Measurements from ENCODE around the gene UGT1A6. TPM values are rescaled to one million over a fixed set of nuclear protein-coding genes. Genes with fewer than 3 reads are reported as not detected.

UGT1A6 gene
- total RNA-seq, 4 donors from 2014 or later = 0.31 TPM; not detected in 3

DNA sequence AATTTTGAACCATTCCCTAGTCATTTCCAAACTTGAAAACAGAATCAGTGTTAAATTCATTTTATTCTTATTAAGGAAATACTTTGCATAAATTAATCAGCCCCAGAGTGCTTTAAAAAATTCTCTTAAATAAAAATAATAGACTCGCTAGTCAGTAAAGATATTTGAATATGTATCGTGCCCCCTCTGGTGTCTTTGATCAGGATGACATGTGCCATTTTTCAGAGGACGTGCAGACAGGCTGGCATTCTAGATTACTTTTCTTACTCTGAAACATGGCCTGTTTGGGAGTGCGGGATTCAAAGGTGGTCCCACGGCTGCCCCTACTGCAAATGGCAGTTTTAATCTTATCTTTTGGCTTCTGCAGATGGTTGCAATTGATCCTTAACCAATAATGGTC is 79.9 kb downstream of the UGT1A6 start:
- ATAC-seq (no peak), DNase-seq (no peak)
- Histone ChIP-seq H3K9me3 (no peaks in the 10 kb centered on the region), H3K4me1 (no peaks in the 10 kb centered on the region), H3K36me3 (no peaks in the 10 kb centered on the region), H3K27me3 (peaks cover 0 to 2% (median 0%) of the 10 kb centered on the region in 3 donors), H3K4me3 (no peak overlapping the region), H3K27ac (no peak overlapping the region)
- TF ChIP-seq, protein P1, sequence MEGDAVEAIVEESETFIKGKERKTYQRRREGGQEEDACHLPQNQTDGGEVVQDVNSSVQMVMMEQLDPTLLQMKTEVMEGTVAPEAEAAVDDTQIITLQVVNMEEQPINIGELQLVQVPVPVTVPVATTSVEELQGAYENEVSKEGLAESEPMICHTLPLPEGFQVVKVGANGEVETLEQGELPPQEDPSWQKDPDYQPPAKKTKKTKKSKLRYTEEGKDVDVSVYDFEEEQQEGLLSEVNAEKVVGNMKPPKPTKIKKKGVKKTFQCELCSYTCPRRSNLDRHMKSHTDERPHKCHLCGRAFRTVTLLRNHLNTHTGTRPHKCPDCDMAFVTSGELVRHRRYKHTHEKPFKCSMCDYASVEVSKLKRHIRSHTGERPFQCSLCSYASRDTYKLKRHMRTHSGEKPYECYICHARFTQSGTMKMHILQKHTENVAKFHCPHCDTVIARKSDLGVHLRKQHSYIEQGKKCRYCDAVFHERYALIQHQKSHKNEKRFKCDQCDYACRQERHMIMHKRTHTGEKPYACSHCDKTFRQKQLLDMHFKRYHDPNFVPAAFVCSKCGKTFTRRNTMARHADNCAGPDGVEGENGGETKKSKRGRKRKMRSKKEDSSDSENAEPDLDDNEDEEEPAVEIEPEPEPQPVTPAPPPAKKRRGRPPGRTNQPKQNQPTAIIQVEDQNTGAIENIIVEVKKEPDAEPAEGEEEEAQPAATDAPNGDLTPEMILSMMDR (IDR thresholded peaks at IDR 0.05 in 4 of 5, conservative IDR thresholded peaks at IDR 0.05 in 1 of 5) = no peak
- TF ChIP-seq POLR2A (IDR thresholded peaks at IDR 0.05) = no peak
- intact Hi-C loops (cut with DNase I; ENCODE audit: low total_unique reads) (no loop called here), in situ Hi-C loops (cut with MboI; ENCODE audit: low sequenced_read_pairs in 4 of 4) (no loop called here)

DNA sequence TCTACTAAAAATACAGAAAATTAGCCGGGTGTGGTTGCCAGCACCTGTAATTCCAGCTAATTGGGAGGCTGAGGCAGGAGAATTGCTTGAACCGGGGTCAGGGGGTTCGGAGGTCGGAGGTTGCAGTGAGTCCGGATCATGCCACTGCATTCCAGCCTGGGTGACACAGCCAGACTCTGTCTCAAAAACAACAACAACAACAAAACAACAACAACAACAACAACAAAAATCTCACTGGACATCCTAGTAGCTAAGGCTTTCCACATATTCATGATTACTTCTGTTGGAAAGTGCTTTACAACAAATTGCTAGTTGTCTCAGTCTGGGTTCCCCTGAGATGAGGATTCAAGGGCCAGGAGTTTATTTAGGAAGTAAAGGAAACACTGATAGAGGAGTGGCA is 81.2 kb downstream of the UGT1A6 start:
- Histone ChIP-seq H3K4me3 (no peak overlapping the region), H3K27ac (no peak overlapping the region), H3K9me3 (no peaks in the 10 kb centered on the region), H3K4me1 (no peaks in the 10 kb centered on the region), H3K27me3 (no peaks in the 10 kb centered on the region), H3K36me3 (no peaks in the 10 kb centered on the region)
- TF ChIP-seq, protein P1 (IDR thresholded peaks at IDR 0.05 in 4 of 5, conservative IDR thresholded peaks at IDR 0.05 in 1 of 5) = no peak
- no peak for TF ChIP-seq POLR2A (IDR thresholded peaks at IDR 0.05)
- in situ Hi-C loops (cut with MboI; ENCODE audit: low sequenced_read_pairs in 4 of 4) (no loop called here), intact Hi-C loops (cut with DNase I; ENCODE audit: low total_unique reads) (no loop called here)
- DNase-seq (no peak), ATAC-seq (no peak)

DNA sequence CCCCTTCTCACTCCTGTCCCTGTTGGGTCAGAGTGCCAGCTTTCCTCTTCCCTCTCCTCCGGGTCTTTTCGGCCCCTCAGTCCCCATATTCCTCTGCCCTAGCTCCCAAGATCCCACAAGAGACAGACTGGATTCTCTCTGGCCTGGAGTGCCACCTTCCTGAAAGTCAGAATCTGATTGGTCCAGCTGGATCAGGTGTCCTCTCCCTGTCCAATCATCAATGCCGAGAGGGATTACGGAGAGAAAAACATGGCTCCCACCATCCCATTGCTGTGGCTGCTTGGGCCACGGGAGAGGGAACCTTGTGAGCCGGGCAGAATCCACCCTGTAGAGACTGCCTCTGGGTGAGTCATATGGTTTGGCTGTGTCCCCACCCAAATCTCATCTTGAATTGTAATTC is 82.7 kb downstream of the UGT1A6 start:
- Histone ChIP-seq H3K36me3 (no peaks in the 10 kb centered on the region), H3K27ac (no peak overlapping the region), H3K27me3 (no peaks in the 10 kb centered on the region), H3K4me1 (no peaks in the 10 kb centered on the region), H3K4me3 (no peak overlapping the region), H3K9me3 (no peaks in the 10 kb centered on the region)
- DNase-seq (no peak), ATAC-seq (no peak)
- TF ChIP-seq, protein P1 (IDR thresholded peaks at IDR 0.05 in 4 of 5, conservative IDR thresholded peaks at IDR 0.05 in 1 of 5) = no peak
- TF ChIP-seq POLR2A (IDR thresholded peaks at IDR 0.05) = no peak
- in situ Hi-C loops (cut with MboI; ENCODE audit: low sequenced_read_pairs in 4 of 4) (no loop called here), intact Hi-C loops (cut with DNase I; ENCODE audit: low total_unique reads) (no loop called here)

DNA sequence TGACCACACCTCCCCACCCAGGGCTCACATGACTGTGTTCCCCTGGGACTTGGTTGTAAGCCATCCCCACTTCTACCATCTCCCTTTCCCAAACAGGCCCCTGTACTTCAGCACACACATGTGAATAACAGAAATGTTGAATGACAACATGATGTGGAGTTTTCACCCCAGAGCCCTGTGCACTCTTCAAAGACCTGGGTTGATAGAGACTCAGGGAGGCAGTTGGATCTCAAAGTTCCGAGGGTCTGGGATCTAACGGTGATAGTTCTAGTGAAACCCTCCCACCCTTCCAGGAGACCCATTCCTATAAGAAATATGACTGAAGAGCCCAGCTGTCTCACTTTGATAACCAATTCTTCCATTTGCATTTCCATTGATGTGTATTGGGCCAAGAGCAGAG is 85.3 kb downstream of the UGT1A6 start, which contains the start of gene MROH2A:
Gene MROH2A, plus strand, starts transcription at position 301 of the 400 bp plus-strand sequence. CDS start 1,029 bp downstream, outside the sequence.
- ATAC-seq (no peak), DNase-seq (no peak)
- Histone ChIP-seq H3K9me3 (no peaks in the 10 kb centered on the region), H3K36me3 (no peaks in the 10 kb centered on the region), H3K27me3 (no peaks in the 10 kb centered on the region), H3K4me3 (no peak within 1 kb of the TSS), H3K4me1 (no peaks in the 10 kb centered on the region), H3K27ac (no peak within 1 kb of the TSS)
- intact Hi-C loops (cut with DNase I; ENCODE audit: low total_unique reads) = no loop called here
- TF ChIP-seq POLR2A (IDR thresholded peaks at IDR 0.05) = no peak
- in situ Hi-C loops (cut with MboI; ENCODE audit: low sequenced_read_pairs in 4 of 4) = no loop called here

DNA sequence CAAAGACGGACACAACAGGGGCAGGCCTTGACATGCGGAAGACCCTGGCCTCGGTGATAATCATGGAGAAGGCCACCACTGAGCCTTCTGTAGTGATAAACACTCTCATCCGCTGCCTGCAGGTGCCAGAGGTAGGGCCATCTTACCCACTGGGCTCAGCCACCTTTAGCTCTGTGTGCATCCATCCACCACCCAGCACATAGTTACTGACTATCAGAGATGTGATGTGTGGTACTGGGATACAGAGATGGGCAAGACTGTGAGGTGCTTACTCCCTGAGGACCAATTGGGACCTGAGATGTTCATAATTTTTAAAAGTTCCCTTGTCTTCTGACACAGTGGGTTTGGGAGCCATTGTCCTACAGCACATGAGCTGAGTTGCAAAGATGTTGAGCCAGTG is 87.0 kb downstream of the UGT1A6 start:
- TF ChIP-seq POLR2A (IDR thresholded peaks at IDR 0.05) = no peak
- TF ChIP-seq, protein P1 (IDR thresholded peaks at IDR 0.05 in 4 of 5, conservative IDR thresholded peaks at IDR 0.05 in 1 of 5) = no peak
- Histone ChIP-seq H3K27me3 (no peaks in the 10 kb centered on the region), H3K27ac (no peak overlapping the region), H3K4me3 (no peak overlapping the region), H3K9me3 (no peaks in the 10 kb centered on the region), H3K36me3 (no peaks in the 10 kb centered on the region), H3K4me1 (no peaks in the 10 kb centered on the region)
- ATAC-seq (no peak), DNase-seq (no peak)
- intact Hi-C loops (cut with DNase I; ENCODE audit: low total_unique reads) = no loop called here
- in situ Hi-C loops (cut with MboI; ENCODE audit: low sequenced_read_pairs in 4 of 4) = no loop called here
